HG03108 (cell line): ENCODE measurements around the gene TP53AIP1.
A peak's percentile ranks its signal among the peaks of the same experiment; 100 is the strongest.

Experiments used
- ATAC-seq: cut with Tn5 transposase; IDR thresholded peaks from one replicate; pipeline ENCODE4 v1.9.1; 2021; ENCODE audit warnings: moderate library complexity; ENCODE audit not compliant: unreplicated experiment

The TP53AIP1 gene

DNA sequence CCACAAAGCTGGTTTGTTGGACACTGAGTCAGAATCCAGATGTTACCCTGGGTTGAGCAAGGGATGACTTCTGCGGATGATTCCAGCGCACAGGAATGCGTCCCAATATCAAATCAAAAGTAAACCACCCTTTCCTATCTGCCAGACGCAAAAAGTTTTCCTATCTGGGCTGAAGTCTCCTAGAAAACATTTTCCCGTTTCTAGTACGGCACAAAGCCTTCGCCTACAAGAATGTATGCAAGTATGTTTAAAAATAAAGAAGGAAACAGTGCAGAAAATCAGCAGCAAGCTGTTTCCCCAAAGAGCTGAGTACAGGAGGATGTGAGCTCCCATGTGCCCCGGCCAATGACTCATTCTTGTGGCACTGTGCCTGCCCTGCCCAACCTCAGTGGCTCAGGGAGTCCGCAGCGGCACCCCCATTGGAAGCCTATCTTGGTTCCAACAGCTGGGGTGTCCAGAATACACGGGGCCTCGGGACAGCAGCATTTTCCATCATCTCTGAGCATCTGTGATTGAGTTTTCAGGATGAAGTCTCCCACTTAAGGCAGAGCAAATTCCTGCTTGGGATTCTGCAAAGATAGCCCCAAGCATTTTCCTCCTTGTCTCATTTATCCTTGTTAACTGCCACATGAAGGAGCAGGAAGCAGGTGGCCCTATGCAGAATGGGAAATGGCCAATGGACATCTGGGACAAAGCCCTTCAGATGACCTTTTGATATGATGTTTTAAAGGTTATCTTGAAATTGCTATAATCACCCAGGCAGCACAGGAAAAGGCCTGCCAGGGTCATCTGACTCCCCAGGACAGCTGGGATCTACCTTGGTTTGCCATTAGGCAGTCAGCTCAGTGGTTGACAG lies 34.1 kb downstream of the TP53AIP1 start:
- ATAC-seq, result no peak

DNA sequence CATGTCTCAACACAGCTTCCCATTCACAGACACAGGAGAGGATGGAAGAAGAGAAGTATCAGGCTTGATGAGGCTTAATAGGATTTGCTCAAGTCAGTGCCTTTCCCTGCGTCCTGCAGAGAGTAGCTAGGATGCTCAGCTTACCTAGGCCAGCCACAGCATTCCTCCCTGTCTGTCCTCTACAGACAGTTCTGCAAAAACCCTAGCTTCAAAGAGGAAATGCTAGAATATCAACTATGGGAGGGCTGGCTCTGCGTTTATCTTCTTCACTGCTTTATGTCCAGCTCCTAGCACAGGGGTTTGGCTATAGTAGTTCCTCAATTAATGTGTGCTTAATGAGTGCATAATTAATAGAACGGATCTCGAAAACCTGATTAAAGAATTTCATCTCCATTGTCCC lies 35.1 kb downstream of the TP53AIP1 start:
- ATAC-seq, result no peak

DNA sequence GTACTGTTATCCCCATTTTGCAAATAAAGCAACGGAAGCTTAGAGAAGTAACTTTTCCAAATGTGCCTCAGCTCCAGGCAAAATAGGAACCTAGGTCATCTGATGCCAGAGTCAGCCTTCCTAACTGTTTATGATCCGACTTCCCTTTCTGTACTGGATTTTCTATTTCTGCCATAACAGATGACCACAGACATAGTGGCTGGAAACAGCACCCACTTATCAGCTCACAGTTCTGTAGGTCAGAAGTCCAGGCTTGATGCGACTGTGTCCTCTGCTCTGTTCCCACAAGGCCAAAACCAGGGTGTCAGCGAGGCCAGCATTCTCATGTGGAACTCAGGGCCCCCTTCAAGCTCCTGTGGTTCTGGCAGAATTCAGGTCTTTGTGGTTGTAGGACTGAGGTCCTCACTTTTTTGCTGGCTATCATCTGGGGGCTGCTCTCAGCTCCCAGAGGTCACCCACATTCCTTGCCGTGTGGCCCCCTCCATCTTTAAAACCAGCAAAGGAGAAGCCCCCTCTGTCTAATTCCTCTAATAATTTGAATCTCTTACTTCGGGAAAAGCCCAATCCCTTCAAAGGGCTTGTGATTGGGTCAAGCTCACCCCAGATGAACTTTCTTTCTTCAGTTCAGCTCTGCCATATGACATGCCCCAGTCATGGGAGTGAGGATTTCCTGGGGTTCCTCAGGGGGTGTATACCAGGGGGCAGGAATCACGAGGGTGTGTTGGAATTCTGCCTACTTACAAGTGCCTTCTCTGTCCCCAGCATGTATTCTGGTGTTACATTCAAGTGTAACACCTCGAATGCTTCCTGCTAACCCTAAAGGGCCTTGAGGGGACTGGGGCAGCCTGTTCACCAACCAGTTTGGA lies 36.3 kb downstream of the TP53AIP1 start:
- ATAC-seq, result no peak

DNA sequence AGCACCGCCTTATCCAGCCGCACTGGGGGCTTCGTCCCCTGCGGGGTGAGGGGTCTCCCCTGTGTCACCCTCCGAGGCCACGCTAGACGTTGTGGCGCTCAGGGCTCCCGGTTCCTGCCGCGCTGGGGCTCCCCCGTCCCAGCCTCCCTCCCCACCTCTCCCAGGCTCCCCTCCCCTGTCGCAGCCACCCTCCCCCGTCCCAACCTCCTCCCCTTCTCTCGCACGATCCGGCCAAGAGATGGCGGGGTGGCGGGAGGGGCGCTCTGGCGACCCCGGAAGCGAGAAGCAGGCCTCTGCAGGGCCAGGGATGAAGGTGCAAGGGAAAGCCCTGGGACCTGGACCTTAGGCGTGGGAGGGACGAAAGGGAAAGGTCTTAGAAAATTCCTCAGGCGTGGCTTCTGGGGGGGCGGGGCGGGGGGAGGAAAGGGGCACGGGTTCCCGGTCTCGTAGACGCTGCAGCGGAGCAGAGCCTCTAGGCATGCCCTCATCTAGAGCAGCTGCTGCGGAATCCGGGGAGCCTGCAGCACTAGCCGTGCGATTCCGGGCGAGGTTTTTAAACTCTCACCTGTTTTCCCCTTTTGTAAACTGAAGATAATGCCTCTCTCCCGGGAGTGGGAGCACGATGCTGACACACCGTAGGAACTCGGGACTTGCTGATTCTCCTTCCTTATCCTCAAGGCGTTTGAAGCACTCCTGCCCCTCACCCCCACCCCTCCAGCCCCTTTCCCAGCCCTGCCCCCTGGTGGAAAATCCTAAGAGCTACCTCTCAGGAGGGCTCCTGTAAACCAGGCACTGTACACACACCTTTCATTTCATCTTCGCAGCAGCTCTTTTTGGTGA lies 37.1 kb downstream of the TP53AIP1 start:
- ATAC-seq, result peak; percentile 29

DNA sequence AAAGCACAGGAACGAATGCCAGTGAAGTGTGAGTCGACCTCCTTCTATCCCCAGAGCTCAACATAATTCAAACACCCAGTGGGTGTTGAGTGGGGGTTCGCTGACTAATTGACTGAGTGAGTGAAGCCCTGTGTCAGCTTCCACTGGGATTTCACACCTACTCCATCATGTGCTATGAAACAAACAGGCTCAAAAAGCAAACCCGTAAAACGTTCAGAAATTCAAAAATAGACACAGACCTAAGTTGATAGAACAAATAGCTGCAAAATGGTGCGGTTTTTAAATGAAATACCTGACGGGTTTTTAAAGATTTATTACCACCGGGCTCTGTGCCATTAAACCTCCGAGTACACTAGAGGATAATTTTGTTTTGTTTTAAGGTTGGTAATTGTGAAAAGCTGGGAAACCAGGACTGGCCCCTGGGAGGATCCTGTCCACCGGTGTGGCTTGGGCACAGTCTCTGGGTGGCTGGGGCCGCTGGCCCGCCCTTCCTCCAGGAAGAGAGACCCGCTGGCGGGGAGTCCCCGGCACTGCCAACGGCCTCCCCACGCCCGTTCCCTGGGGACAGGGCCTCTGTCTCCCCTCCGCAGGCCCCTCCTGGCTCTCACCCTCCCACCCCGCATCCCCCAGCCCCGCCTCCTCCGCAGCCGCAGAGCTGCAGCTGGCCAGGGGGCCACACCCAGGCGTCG lies 37.9 kb downstream of the TP53AIP1 start:
- peak; percentile 60 for ATAC-seq

DNA sequence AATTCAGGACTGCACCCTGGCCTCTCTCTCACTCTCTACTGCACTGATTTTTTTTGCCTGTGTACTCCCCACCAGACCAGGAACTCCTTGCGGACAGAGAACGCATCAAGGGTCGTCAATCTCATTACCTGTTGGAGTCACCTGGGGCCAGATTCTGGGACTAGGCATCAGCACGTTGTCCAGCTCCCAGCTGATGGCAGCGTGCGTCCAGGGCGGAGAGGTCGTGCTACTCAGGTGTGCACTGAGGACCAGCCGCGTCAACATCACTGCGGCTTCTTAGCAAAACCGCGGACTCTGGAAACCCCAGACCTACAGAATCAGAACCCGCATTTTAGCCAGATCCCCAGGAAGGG lies 38.4 kb downstream of the TP53AIP1 start:
- ATAC-seq, result no peak

DNA sequence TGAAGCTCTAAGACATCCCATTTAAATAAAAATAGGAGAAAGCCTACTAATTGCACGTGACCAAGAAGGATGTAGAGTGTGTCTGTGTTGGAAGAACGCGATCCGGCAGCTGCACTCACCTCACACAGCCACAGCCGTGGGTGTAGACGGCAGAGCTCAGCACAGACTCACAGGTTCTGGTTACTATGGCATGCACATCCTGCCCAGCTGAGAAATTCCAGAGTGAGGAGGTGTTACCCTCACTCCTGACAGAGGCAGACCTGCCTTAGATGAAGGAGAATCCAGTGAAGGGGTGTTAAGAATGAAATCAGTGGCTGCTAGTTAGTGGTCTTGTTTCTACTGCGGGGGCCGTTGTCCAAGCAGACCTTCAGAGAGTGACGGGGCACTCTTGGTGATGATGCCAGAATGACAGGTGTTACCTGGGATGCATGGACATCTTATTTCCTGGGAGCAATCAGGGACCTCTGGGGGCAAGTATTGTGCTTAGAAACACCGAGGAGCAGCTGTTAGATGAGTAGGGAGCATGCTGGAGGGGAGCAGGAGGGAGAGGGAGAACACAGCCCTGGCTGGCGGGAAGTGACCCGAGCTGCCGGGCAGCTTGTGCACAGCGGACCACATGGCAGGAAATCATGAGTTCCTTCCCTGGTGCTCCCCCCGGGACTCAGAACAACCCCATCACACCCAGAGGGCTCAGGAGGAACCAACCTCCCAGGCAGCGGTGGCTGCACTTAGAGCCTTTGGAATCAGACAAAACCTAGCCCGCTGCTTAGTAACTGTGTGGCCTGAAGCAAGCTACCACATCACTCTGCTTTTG lies 39.2 kb downstream of the TP53AIP1 start:
- no peak for ATAC-seq

DNA sequence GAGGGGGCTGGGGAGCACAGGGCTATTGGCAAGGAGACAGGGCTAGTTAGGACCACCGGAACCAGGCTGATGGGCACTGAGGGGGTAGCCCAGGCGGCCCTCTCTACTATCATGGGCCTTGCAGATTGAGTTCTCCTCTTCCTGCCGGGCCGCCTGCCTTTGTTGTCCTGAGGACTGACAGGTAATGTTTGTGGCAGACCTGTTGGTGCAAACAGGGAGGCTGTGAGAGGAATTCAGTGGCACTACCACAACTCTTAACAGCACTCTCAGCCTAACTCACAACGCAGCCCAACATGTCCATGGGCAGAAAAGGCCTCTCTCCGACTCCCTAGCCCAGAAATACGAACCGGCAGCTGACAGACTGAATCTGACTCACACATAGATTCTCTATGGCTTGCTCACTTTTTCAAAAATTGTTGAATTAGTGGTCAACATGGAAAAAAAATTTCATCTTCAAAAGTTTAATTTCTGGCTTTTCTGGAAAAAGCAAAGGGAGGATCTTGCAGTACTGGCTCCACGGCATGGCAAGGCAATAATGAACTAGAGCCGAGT lies 40.1 kb downstream of the TP53AIP1 start:
- no peak for ATAC-seq

DNA sequence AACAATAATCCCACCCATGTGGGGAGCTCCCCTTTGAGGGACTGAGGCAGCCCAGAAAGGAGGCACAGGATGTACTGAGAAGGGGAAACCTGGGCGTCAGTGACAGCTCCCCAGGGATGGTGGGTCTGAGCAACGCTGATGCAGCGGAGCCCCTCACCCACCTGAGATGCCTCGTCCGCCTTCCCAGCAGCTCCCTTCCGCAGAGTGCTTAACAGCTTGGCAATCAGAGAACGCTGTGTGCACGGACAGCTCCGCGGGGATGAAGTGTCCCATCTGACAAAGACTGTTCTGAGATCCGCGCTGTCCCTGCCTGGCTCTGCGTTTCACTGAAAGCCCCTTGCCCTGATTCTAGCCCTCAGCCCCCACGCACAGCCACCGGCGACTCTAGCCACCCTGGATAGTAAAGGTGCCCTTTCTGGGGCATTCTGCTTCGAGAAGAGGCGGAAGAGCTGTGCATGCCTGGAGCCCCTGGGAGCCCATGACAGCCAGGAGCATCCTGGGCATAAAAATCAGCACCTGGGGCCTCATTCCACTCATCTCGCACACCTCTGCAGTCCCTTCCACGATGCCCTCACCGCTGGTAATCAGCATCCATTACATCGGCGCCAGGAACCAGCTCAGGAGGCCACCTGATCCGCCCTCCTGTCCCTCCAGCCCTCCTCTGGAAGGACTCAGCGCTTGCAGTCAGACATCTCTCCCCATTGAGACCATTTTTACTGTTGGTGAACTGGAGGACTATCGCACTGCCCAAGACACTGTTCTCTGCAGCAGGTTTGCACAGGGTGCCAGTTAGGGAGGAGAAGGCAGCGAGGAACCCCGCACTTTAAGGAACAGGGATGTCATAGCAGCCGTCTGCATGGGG lies 40.8 kb downstream of the TP53AIP1 start:
- no peak for ATAC-seq

DNA sequence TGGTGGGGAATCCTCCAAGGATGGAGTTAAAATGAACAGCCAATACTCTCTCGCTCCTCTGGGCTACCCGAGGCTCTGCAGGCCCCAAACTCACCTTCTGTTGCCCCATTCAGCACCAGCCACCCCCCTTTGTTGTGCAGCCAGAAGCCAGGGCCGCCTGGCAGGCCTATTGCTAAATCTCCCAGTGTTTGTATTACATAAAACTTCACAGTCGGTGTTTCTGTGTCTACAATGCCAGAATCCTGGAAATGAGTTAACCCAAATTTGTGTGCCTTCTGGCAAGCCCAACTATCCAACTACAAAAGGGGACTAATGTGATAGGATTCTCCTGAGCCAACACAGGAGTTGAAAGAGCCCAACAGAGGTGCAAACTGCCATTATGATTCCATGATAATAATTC lies 42.2 kb downstream of the TP53AIP1 start:
- no peak for ATAC-seq

DNA sequence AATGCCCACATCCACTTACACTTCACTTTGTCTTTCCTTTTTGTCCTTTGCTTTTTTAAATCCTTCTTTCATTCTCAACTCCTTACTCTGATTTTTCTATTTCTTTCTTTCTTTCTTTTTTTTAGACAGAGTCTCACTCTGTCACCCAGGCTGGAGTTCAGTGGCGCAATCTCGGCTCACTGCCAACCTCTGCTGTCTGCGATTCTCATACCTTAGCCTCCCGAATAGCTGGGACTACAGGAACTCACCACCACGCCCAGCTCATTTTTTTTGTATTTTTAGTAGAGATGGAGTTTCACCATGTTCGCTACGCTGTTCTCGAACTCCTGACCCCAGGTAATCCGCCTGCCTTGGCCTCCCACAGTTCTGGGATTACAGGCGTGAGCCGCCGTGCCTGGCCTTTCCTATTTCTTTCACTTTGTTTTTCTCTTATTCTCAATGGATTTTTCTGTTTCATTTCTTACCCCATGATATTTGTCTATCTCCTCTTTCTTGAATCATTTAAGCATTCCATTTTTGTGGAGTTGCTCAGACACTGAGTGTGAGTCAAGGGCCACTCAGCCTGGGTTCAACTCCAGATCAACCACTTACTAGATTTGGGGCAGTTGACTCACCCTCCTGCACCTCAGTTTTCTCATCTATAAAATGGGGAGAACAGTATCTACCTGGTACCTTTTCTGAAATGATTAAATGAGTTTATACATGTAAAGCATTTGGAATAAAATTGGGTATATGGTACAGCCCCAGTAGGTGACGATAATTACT lies 43.9 kb downstream of the TP53AIP1 start:
- ATAC-seq, result no peak

DNA sequence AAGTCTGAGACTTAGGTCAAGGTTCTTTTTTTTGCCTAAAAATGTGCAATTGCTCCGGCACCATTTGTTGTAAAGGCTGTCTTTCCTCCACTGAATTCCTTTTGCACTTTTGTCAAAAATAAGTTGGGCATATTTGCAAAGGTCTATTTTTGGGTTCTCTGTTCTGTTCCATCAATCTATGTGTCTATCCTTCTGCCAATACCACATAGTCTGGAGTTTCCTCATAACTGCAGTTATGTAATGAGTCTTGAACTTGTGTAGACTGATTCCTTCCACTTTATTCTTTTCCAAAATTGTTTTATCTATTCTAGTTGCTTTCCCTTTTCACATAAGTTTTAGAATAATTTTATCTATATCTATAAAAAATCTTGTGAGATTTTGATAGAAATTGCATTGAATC lies 44.8 kb downstream of the TP53AIP1 start:
- no peak for ATAC-seq

DNA sequence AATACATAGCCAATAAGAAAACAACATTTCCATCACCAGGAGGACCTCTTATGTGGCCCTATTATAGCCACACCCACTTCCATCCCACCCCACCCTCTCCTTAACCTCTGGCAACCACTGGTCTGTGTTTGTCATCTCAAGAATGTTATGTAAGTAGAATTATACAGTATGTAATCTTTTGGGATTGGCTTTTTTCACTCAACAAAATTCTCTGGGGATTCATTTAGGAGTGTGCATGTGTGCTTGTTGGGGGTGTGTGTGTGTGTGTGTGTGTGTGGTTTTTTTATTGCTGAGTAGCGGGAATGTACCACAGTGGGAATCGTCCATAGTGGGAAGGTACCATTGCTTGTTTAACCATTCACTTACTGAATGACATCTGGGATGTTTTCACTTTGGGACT lies 46.3 kb downstream of the TP53AIP1 start:
- ATAC-seq, result no peak

DNA sequence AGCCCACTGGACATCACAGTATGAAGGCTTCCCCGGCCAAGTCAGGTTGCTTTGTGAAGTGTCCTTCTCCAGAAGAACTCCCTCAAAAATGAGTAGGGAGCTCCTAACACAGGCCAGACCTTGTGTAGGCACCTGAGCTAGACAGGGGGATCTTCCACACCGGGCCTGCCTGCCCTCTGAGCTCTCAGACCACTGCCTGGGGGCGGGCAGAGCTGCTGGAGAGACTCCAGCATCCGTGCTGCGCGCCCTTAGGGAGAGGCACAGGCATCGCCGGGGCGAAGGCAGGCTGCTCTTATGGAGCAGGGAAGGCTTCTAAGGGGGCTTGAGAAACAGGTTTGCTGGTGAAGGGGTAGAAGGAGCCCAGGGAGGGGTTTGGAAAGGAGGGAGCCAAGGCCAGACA lies 47.1 kb downstream of the TP53AIP1 start:
- no peak for ATAC-seq

DNA sequence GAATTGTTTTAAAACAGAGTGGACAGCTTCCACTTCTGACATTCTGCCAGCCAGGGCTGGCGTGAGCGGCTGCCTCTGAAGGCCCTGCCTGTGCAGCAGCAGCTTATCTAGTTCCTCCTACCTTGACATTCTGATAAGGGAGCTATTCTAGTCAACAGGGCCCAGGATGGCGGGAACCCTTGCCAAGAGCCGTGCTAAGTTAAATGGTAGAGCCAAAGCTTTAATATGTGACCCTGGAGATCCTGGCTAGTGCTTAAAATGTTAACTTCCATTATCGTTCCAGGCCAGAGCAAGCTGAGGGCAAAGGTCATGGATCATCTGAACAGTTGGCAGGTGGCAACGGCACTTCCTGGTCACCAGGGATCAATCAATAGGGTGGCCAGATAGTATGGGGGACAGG lies 48.0 kb downstream of the TP53AIP1 start:
- ATAC-seq, result no peak

DNA sequence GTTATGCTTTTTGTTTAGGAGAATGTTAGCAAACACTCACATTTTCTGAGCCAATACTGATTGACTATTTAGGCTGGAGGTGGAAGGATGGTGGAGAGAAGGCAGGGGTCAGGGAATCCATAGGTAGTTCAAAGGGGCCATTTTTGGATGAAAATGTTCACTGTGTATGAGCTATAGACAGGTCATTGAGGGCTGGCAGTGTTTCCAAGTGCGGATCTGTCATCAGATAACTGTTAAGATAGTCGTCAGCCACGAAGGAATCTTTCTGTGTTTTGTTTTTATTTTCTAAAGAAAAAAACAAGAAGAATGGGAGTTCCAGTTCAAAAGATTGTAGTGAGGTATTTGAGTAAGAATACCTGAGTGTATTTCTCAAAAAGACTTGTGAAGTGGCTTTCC lies 48.4 kb downstream of the TP53AIP1 start:
- ATAC-seq, result no peak

DNA sequence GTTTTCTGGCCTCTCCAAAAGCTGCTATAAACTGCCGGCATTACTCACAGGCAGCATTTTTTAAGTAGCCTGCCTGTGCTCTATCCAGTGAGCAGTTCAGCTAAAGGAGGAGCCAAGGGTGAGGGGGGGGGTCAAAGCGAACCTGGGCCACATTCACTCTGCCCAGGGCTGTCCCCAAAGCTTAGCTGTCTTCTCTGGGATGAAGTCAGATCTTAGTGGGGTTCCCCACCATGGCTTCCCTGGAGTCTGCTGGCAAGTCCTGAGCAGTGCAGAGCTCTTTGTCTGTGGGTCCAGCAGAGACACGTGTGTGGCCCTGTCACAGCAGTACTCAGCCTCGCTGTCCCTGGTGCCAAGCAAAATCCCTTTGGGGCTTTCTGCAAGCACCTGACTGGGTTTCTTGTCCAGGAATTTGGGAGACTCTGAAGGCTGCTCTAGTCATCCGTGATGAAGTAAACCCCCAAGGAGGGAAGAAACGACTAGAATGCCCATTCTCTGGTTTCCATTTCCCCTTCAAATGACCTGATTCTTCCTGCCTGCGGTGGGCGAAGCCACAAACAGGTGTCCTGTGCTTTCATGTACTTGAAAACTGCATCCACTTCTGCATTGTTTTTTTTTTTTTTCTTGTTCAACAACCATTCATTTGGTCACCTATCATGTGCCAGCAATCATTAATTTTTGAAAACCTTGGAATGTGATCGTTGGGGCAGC lies 48.9 kb downstream of the TP53AIP1 start:
- peak; percentile 72 for ATAC-seq
